HG02973 (cell line): ENCODE measurements around the gene ATXN7L3.

Experiments
- ATAC-seq: cut with Tn5 transposase; IDR thresholded peaks from one replicate; pipeline ENCODE4 v1.9.1; 2021; ENCODE audit warnings: moderate library complexity; ENCODE audit not compliant: unreplicated experiment

ATXN7L3 gene

GRCh38 chr17:44202756-44203155 is 3.1 kb upstream of the ATXN7L3 start:
- no peak for ATAC-seq

DNA sequence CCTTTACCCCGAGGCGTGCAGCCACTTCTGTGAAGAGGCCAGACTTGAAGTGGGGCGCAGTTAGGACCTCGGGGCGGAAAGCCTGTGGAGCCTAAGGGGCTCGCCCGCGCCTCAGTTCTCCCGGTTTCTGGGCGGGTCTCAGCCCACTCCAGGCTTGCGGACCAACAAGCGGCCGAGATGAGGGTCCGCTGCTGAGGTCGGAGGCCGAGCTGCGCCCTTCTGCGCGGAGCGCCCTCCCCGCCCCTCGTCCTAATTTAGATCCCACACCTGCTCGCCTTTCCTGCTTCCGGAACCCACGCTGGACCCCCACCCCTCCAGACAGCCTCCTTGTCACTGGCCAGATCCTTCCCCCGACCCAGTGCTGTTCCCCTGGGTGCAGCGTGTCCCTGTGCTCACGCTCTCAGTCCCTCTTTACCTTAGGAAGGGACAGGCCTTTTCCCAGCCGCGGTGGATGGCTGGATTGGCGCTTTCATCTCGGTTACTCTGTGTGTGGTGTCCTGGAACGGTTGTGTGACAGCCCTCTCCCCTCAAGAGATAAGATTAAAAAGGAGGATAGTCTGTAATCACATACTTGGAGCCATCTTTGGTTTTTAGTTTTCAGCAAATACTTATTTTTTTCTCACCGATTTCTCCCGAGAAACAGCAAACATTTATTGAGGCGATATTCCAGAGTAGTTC is 933 bp upstream of the ATXN7L3 start:
- ATAC-seq, result no peak

DNA sequence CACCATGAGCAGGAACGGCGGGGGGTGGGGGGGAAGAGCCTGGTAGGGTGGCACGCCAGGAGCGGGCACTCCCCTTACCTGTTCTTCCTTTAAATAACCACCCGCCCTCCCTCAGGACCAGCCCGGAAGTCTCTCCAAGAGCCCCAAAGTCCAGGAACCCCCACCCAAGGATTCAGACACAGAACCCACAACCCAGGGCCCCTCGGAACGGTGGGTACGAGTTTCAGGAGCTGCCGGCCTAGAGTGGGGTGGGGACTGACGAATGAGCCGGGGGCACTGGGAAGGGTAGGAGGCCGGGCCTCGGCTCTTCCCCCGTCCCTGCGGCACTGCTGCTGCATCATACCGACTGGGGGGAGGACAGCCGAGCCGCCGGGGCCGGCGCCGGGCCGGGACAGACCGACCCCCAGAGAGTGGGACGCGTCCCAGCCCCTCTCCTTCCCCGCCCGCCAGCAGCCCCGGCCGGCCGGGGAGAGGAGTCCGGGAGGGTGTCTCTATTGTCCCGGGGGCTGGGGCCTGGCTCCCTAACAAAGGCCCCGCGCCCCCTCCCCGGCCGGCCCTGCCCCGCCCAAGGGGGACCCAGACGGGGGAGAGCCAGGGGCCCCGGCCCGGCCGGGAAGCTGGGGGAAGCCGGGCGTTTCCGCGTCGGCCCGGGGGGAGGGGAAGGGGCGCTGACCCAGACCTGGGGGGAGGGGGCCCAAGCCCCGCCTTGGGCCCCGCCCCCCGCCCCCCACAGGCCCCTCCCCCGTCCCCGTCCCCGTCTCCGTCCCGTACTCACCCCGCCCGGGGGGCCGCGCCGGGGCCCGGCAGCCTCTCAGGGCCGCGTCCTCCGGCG is 747 bp downstream of the ATXN7L3 start:
- peak; percentile 20 for ATAC-seq

- ATAC-seq, result no peak
Measured at GRCh38 chr17:44197980-44198720, 1.5 kb downstream of the ATXN7L3 start.

DNA sequence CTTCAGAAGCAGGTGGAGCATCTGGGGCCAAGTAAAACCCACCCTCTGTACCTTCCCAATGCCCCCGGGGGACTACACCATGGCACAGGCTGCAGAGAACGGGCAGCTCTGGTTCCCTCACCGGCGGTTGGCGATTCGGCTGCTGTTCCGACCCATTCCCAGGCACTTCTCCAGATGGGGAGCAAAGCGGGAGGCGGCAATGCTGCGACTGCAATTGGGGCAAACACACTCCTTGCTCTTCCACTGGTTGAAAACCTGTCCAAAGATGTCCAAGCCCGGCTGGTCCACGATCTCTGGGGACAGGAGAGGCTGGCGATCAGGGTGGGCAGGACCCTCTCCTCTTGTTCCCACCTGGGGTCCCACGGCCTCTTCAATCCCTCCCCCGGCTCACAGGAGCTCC is 2.6 kb downstream of the ATXN7L3 start:
- ATAC-seq, result no peak

GRCh38 chr17:44193326-44194084 is 6.2 kb downstream of the ATXN7L3 start:
- ATAC-seq, result no peak

DNA sequence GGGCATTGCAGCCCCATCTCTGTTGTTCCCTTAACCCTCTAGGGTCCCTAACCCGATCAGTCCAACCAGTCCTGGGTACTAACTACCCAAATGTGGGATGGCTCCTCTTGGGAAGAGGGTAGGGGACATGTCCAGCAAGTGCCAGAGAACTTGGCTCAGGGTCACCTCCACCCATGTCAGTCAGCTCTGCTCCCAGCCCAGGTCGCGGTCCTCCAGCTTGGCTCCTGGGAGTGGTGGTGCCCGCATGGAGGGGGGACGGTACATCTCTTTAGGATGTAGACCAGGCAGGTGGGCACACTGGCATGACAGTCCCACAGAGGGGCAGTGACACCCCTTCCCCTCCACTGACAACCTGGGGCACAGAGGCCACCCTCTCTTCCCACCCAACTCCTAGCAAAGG is 6.9 kb downstream of the ATXN7L3 start:
- ATAC-seq, result no peak

DNA sequence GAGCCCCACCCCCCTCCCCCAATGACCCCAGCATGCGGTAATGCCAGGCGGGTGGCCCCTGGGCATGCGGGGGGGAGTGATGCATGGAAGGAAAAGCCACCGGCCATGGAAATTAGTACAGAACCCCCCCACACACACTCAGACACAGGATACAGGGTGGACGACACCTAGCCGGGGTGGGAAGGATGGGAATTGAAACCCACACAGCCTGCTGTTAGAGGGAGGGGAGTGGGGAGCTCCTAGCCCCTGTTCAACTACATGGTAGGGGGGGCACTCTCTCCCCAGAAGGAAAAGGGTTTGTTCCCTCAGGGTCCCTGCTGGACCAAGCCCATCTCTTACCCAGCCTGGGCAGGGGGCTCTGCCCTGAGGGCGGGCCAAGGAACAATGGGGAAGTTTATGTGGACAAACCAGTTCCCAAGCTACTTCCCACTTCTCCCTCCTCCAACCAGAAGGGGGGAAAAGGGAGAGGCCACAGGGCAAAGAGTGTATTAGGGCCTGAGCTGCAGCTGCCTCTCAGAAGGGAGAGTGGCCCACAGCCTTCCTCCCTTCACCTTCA is 7.7 kb downstream of the ATXN7L3 start:
- ATAC-seq, result no peak

GRCh38 chr17:44191369-44191768 is 8.3 kb downstream of the ATXN7L3 start:
- no peak for ATAC-seq

DNA sequence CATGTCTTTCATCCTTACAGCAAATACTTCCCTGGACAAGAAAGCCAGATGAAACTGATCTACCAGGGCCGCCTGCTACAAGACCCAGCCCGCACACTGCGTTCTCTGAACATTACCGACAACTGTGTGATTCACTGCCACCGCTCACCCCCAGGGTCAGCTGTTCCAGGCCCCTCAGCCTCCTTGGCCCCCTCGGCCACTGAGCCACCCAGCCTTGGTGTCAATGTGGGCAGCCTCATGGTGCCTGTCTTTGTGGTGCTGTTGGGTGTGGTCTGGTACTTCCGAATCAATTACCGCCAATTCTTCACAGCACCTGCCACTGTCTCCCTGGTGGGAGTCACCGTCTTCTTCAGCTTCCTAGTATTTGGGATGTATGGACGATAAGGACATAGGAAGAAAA is 9.2 kb downstream of the ATXN7L3 start:
- no peak for ATAC-seq

GRCh38 chr17:44188576-44189403 is 10.9 kb downstream of the ATXN7L3 start:
- no peak for ATAC-seq

GRCh38 chr17:44187131-44187899 is 12.4 kb downstream of the ATXN7L3 start:
- peak; percentile 25 for ATAC-seq

DNA sequence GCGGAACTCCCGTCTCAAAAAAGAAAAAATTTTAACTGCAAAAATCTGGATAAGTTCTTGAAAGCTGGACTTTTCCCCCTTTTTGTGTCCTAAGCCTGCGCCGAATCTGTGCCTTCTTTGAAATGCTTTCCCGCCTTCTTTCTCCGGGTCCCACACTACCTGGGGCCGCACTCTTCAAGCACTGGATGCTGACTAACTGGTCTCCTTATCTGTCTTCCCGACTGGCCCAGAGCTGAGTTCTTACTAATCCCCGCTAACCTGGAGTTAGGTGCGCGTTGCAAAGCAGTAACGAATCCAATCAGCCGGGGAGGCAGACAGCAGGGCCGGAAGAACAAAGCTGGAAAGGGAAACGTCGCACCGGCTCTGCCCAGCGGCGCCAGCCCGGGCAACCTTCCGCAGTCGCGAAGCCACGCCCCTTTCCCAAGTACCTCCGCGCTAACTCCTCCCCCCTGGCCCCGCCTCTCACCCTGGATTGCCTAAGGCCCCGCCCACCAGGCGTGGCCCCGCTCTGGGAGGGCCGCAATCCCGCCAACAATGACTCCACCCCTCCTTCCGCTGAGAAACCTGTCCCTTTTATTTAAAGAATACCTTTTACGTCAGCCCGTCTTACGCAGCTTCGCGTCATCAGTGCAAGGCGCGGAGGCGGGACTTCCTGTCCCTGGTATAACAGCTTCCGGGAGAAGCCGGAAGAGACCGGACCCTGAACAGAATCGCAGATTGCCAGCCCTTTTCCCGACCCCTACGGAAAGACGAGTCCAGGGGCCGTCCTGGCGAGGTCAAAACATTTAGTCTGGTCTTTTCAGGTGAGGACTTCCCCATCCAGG is 13.2 kb downstream of the ATXN7L3 start, which contains the start of gene TMUB2:
Gene TMUB2 (plus strand): TSS at position 666 of the 824 bp plus-strand sequence. CDS start 737 bp downstream, outside the sequence.
- peak; percentile 80 for ATAC-seq

DNA sequence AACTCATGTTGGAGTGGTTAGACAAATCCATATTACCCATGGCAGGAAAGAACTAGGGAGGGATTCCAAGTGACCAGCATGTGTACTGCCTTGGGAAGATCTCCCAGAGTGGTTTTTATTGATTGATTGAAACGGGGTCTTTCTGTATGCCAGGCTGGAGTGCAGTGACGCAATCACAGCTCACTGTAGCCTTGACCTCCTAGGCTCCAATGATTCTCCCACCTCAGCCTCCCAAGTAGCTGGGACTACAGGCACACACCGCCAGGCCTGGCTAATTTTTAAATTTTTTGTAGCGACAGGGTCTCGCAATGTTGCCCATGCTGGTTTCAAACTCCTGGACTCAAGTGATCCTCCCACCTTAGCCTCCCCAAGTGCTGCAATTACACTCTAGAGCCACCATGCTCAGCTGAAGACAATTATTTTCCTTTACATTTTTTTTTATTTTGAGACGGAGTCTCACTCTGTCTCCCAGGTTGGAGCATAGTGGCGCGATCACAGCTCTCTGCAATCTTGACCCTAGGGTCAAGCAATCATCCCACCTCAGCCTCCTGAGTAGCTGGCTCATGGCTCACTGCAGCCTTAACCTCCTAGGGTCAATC is 15.4 kb downstream of the ATXN7L3 start:
- no peak for ATAC-seq

- ATAC-seq, result no peak
Measured at GRCh38 chr17:44183024-44183423, 16.7 kb downstream of the ATXN7L3 start.

DNA sequence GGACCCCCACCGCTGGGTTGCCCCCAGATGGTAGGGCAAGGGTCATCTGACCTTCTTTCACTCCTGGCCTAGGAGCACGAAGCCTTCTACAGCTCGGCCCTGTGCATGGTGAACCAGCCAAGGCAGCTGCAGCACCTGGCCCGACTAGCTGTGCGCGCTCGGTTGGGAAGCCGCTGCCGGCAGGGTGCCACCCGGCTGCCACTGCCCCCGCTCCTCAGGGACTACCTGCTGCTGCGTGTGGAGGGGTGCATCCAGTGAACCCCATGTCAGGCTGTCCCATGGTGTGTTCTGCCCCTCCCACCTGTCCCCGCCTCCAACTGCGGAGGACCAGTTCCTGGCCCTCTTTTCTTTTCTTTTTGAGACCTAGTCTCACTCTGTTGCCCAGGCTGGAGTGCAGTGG is 21.6 kb downstream of the ATXN7L3 start:
- no peak for ATAC-seq

- ATAC-seq, result no peak
Measured at GRCh38 chr17:44177640-44178039, 22.0 kb downstream of the ATXN7L3 start.
